ENCODE results near the gene RAB43. TPM values are rescaled to one million over a fixed set of nuclear protein-coding genes. Genes with fewer than 3 reads are reported as not detected.
"Not testable (repeated sequence)": the region's sequence is repeated elsewhere in the genome, so short reads cannot be mapped to it uniquely, and the experiment has no call there.

Gene RAB43
- total RNA-seq, 1 donor from 2014 or later, result 53.0 TPM

GRCh38 chr3:129101370-129102138 is 20.1 kb downstream of the RAB43 start:
- Mint-ChIP-seq H3K27me3 (ENCODE audit: unreplicated experiment) (peaks cover 6% of the 10 kb centered on the region), H3K36me3 (ENCODE audit: low read depth, unreplicated experiment) (peaks cover 36% of the 10 kb centered on the region), H3K4me1 (ENCODE audit: unreplicated experiment) (peaks cover 17% of the 10 kb centered on the region), H3K4me3 (ENCODE audit: unreplicated experiment) (no peak overlapping the region), H3K9me3 (ENCODE audit: unreplicated experiment) (no peaks in the 10 kb centered on the region), H3K27ac (ENCODE audit: unreplicated experiment) (no peak overlapping the region)
- TF ChIP-seq CTCF (IDR thresholded peaks at IDR 0.05; ENCODE audit: unreplicated experiment), result no peak
- no peak for DNase-seq (ENCODE audit: low spot score)

GRCh38 chr3:129100274-129100673 is 21.3 kb downstream of the RAB43 start:
- TF ChIP-seq CTCF (IDR thresholded peaks at IDR 0.05; ENCODE audit: unreplicated experiment), result no peak
- H3K9me3 Mint-ChIP-seq (ENCODE audit: unreplicated experiment), result no peaks in the 10 kb centered on the region
- peaks cover 20% of the 10 kb centered on the region for H3K4me1 Mint-ChIP-seq (ENCODE audit: unreplicated experiment)
- no peak overlapping the region for H3K4me3 Mint-ChIP-seq (ENCODE audit: unreplicated experiment)
- peaks cover 40% of the 10 kb centered on the region for H3K36me3 Mint-ChIP-seq (ENCODE audit: low read depth, unreplicated experiment)
- no peak for DNase-seq (ENCODE audit: low spot score)
- H3K27ac Mint-ChIP-seq (ENCODE audit: unreplicated experiment), result no peak overlapping the region
- peaks cover 6% of the 10 kb centered on the region for H3K27me3 Mint-ChIP-seq (ENCODE audit: unreplicated experiment)

- no peak for TF ChIP-seq CTCF (IDR thresholded peaks at IDR 0.05; ENCODE audit: unreplicated experiment)
- peaks cover 13% of the 10 kb centered on the region for H3K4me1 Mint-ChIP-seq (ENCODE audit: unreplicated experiment)
- no peaks in the 10 kb centered on the region for H3K9me3 Mint-ChIP-seq (ENCODE audit: unreplicated experiment)
- H3K27me3 Mint-ChIP-seq (ENCODE audit: unreplicated experiment), result peaks cover 9% of the 10 kb centered on the region
- no peak overlapping the region for H3K27ac Mint-ChIP-seq (ENCODE audit: unreplicated experiment)
- peaks cover 29% of the 10 kb centered on the region for H3K36me3 Mint-ChIP-seq (ENCODE audit: low read depth, unreplicated experiment)
- DNase-seq (ENCODE audit: low spot score), result no peak
- no peak overlapping the region for H3K4me3 Mint-ChIP-seq (ENCODE audit: unreplicated experiment)
These were observed 26.3 kb downstream of the RAB43 start for GRCh38 chr3:129095285-129095684.

- H3K36me3 Mint-ChIP-seq (ENCODE audit: low read depth, unreplicated experiment); H3K27me3 Mint-ChIP-seq (ENCODE audit: unreplicated experiment); H3K4me1 Mint-ChIP-seq (ENCODE audit: unreplicated experiment); H3K4me3 Mint-ChIP-seq (ENCODE audit: unreplicated experiment); DNase-seq (ENCODE audit: low spot score); H3K27ac Mint-ChIP-seq (ENCODE audit: unreplicated experiment); H3K9me3 Mint-ChIP-seq (ENCODE audit: unreplicated experiment): not testable (repeated sequence)
These were observed 33.3 kb downstream of the RAB43 start for GRCh38 chr3:129088312-129088711.

- not testable (repeated sequence) for H3K9me3 Mint-ChIP-seq (ENCODE audit: unreplicated experiment); H3K27ac Mint-ChIP-seq (ENCODE audit: unreplicated experiment); H3K36me3 Mint-ChIP-seq (ENCODE audit: low read depth, unreplicated experiment); H3K4me3 Mint-ChIP-seq (ENCODE audit: unreplicated experiment); H3K4me1 Mint-ChIP-seq (ENCODE audit: unreplicated experiment); H3K27me3 Mint-ChIP-seq (ENCODE audit: unreplicated experiment)
- peak; percentile 61 for DNase-seq (ENCODE audit: low spot score)
These were observed 33.7 kb downstream of the RAB43 start for GRCh38 chr3:129087904-129088303.

GRCh38 chr3:129087138-129087702 is 34.4 kb downstream of the RAB43 start:
- H3K9me3 Mint-ChIP-seq (ENCODE audit: unreplicated experiment), result no peaks in the 10 kb centered on the region
- TF ChIP-seq CTCF (IDR thresholded peaks at IDR 0.05; ENCODE audit: unreplicated experiment), result no peak
- H3K27ac Mint-ChIP-seq (ENCODE audit: unreplicated experiment), result no peak overlapping the region
- H3K4me1 Mint-ChIP-seq (ENCODE audit: unreplicated experiment), result peaks cover 7% of the 10 kb centered on the region
- H3K4me3 Mint-ChIP-seq (ENCODE audit: unreplicated experiment), result no peak overlapping the region
- H3K27me3 Mint-ChIP-seq (ENCODE audit: unreplicated experiment), result peaks cover 5% of the 10 kb centered on the region
- DNase-seq (ENCODE audit: low spot score), result no peak
- peaks cover 3% of the 10 kb centered on the region for H3K36me3 Mint-ChIP-seq (ENCODE audit: low read depth, unreplicated experiment)

Data from endothelial cell (in vitro differentiated cells).